Esophagus (tissue), 2 donors: ENCODE measurements around the gene LAMTOR1. TPM values are rescaled to one million over a fixed set of nuclear protein-coding genes. Genes with fewer than 3 reads are reported as not detected.
A peak's percentile ranks its signal among the peaks of the same experiment; 100 is the strongest.

Experiments
- H3K27ac ChIP-seq, 2 donors: one replicate each; pipeline ENCODE4 v1.5.1; 2013; ENCODE audit warnings: low read depth in 2 of 2, mild to moderate bottlenecking in 2 of 2, inconsistent platforms in 1 of 2, low read length in 1 of 2, moderate library complexity in 1 of 2
- H3K27me3 ChIP-seq, 2 donors: one replicate each; pipeline ENCODE4 v1.6.1; 2013; ENCODE audit warnings: low read length in 2 of 2, control low read depth in 1 of 2, mild to moderate bottlenecking in 1 of 2; ENCODE audit not compliant: insufficient read depth in 2 of 2, control insufficient read depth in 1 of 2
- H3K36me3 ChIP-seq, 2 donors: one replicate each; pipeline ENCODE4 v1.6.1; 2013; ENCODE audit warnings: low read length in 1 of 2; ENCODE audit not compliant: control insufficient read depth in 2 of 2, insufficient read depth in 2 of 2
- H3K4me1 ChIP-seq, 2 donors: one replicate each; pipeline ENCODE4 v1.6.1; 2013; ENCODE audit warnings: low read length in 1 of 2; ENCODE audit not compliant: control insufficient read depth in 2 of 2, insufficient read depth in 2 of 2
- H3K4me3 ChIP-seq, 2 donors: one replicate each; pipeline ENCODE4 v1.5.1; 2013; ENCODE audit warnings: low read length in 2 of 2, mild to moderate bottlenecking in 2 of 2, low read depth in 1 of 2, moderate library complexity in 1 of 2
- H3K9me3 ChIP-seq, 2 donors: one replicate each; pipeline ENCODE4 v1.6.1; 2013; ENCODE audit warnings: mild to moderate bottlenecking in 2 of 2, low read depth in 1 of 2, low read length in 1 of 2, moderate library complexity in 1 of 2; ENCODE audit not compliant: control insufficient read depth in 2 of 2, insufficient read depth in 1 of 2
- WGBS, 2 donors: extraction: QIAGEN DNeasy Blood & Tissue Kit; methylation state at CpG; one replicate each; pipeline ENCODE4 v1.1.7; 2013; 5-methylcytosine and 5-hydroxymethylcytosine counted together
- polyA plus RNA-seq, 2 donors: library from polyadenylated mRNA; stranded (reverse); fragments of 200-250 nt; gene quantifications; one replicate each; pipeline ENCODE4 v1.2.3, GENCODE V29; 2013
- donor health status: healthy with polysubstance abuse.
- donor health status: Bipolar disorder and iron deficiency.

LAMTOR1 gene
- polyA plus RNA-seq, 2 donors: 50.6 to 109 TPM

GRCh38 chr11:72123117-72123653 lies 20.1 kb upstream of the LAMTOR1 start:
- Histone ChIP-seq H3K4me3 (no peak overlapping the region), H3K36me3 (no peaks in the 10 kb centered on the region), H3K27ac (no peak overlapping the region), H3K27me3 (no peaks in the 10 kb centered on the region), H3K9me3 (no peaks in the 10 kb centered on the region), H3K4me1 (peaks cover 0 to 10% of the 10 kb centered on the region in 2 donors)
- 64 to 71% methylated on average over 3 of the region's 3 CpGs for WGBS, 2 donors

- no peaks in the 10 kb centered on the region for H3K9me3 ChIP-seq
- no peaks in the 10 kb centered on the region for H3K27me3 ChIP-seq
- H3K27ac ChIP-seq: no peak overlapping the region
- no peaks in the 10 kb centered on the region for H3K36me3 ChIP-seq
- 84 to 89% methylated on average over 1 of the region's 1 CpG for WGBS, 2 donors
- no peak overlapping the region for H3K4me3 ChIP-seq
- peaks cover 0 to 10% of the 10 kb centered on the region in 2 donors for H3K4me1 ChIP-seq
Measured at GRCh38 chr11:72122607-72123006, 19.5 kb upstream of the LAMTOR1 start.

GRCh38 chr11:72120930-72121329 lies 17.8 kb upstream of the LAMTOR1 start:
- Histone ChIP-seq H3K27me3 (no peaks in the 10 kb centered on the region), H3K4me1 (peaks cover 0 to 10% of the 10 kb centered on the region in 2 donors), H3K36me3 (no peaks in the 10 kb centered on the region), H3K4me3 (no peak overlapping the region), H3K9me3 (no peaks in the 10 kb centered on the region), H3K27ac (no peak overlapping the region)
- 74 to 75% methylated on average over 2 of the region's 2 CpGs for WGBS, 2 donors

GRCh38 chr11:72119198-72119597 lies 16.1 kb upstream of the LAMTOR1 start:
- peaks cover 0 to 8% of the 10 kb centered on the region in 2 donors for H3K4me1 ChIP-seq
- H3K27me3 ChIP-seq: no peaks in the 10 kb centered on the region
- H3K36me3 ChIP-seq: no peaks in the 10 kb centered on the region
- H3K4me3 ChIP-seq: no peak overlapping the region
- no peaks in the 10 kb centered on the region for H3K9me3 ChIP-seq
- 76 to 82% methylated on average over 6 of the region's 6 CpGs for WGBS, 2 donors
- H3K27ac ChIP-seq: no peak overlapping the region

GRCh38 chr11:72116019-72116755 lies 13.1 kb upstream of the LAMTOR1 start:
- WGBS, 2 donors: 91 to 94% methylated on average over 6 of the region's 6 CpGs
- no peak overlapping the region for H3K4me3 ChIP-seq
- no peaks in the 10 kb centered on the region for H3K4me1 ChIP-seq
- no peaks in the 10 kb centered on the region for H3K9me3 ChIP-seq
- H3K27ac ChIP-seq: no peak overlapping the region
- no peaks in the 10 kb centered on the region for H3K36me3 ChIP-seq
- H3K27me3 ChIP-seq: no peaks in the 10 kb centered on the region

- WGBS, 2 donors: 89 to 93% methylated on average over 1 of the region's 1 CpG
- Histone ChIP-seq H3K27me3 (no peaks in the 10 kb centered on the region), H3K4me1 (no peaks in the 10 kb centered on the region), H3K27ac (no peak overlapping the region), H3K4me3 (no peak overlapping the region), H3K36me3 (peaks cover 0 to 6% of the 10 kb centered on the region in 2 donors), H3K9me3 (no peaks in the 10 kb centered on the region)
Measured at GRCh38 chr11:72114570-72114969, 11.5 kb upstream of the LAMTOR1 start.

- Histone ChIP-seq H3K4me3 (peak overlapping the region; percentile 59 to 72), H3K27me3 (no peaks in the 10 kb centered on the region), H3K27ac (peak overlapping the region; percentile 87 to 98), H3K4me1 (no peaks in the 10 kb centered on the region), H3K9me3 (no peaks in the 10 kb centered on the region), H3K36me3 (peaks cover 2 to 13% of the 10 kb centered on the region in 2 donors)
- 58 to 64% methylated on average over 9 of the region's 9 CpGs for WGBS, 2 donors
Measured at GRCh38 chr11:72112978-72113808, 10.1 kb upstream of the LAMTOR1 start.

- WGBS, 2 donors: 0% methylated on average over 49 of the region's 49 CpGs
- Histone ChIP-seq H3K9me3 (no peaks in the 10 kb centered on the region), H3K4me3 (peak within 1 kb of the TSS; percentile 59 to 72), H3K27me3 (no peaks in the 10 kb centered on the region), H3K27ac (peak within 1 kb of the TSS; percentile 89 to 98), H3K36me3 (peaks cover 2 to 13% of the 10 kb centered on the region in 2 donors), H3K4me1 (no peaks in the 10 kb centered on the region)
Measured at GRCh38 chr11:72112143-72112977, 9.3 kb upstream of the LAMTOR1 start, which contains the start of gene ANAPC15. ANAPC15 (minus strand) TSS chr11:72112695; CDS start chr11:72111276, 1,419 bp downstream.
